ENCODE data around the gene MYOT. TPM values are rescaled to one million over a fixed set of nuclear protein-coding genes. Genes with fewer than 3 reads are reported as not detected.

MYOT gene
- total and polyA plus RNA-seq, 2 donors (not counting 3 experiments of a cell fraction or from before 2014, with no cell fraction given) = not detected

DNA sequence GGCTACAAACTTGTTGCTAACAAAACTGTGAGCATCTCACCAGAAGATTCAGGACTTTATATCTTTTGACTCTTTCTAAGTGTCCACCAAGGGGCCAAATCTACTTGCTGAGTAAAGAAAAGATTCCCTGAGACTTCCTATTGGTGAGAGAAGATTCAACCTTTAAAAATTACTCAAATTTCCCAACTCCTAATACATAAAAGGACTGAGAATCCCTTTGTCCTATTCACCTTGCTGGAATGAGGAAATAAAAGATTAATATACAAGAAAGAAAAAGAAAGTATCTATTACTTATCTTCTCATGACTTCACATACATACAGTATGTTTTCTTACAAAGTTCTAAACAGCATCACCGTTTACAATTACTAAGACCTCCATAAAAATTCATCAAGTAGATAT lies 47.9 kb upstream of the MYOT start:
- H3K9me1 ChIP-seq (replicated peaks; ENCODE audit: control insufficient read depth, extremely low read depth, insufficient read depth, low read length) = no peaks in the 10 kb centered on the region
- H4K20me1 ChIP-seq (replicated peaks; ENCODE audit: control insufficient read depth, extremely low read depth, insufficient read depth, low read length) = no peaks in the 10 kb centered on the region
- no peak for TF ChIP-seq CTCF (IDR thresholded peaks at IDR 0.05; ENCODE audit: extremely low read depth in 1 of 2, insufficient read depth in 1 of 2, low read depth in 1 of 2, low read length in 2 of 2)
- H3K9ac ChIP-seq (replicated peaks; ENCODE audit: extremely low read depth, insufficient read depth, low read length) = no peak overlapping the region
- H3K27me3 ChIP-seq (ENCODE audit: control insufficient read depth in 2 of 2, insufficient read depth in 2 of 2, low read length in 2 of 2) = peaks cover 10 to 19% of the 10 kb centered on the region in 2 experiments
- DNase-seq (ENCODE audit: low read depth, low spot score) (no peak), FAIRE-seq (no peak)
- dilution Hi-C loops (cut with MboI; ENCODE audit: extremely low pct_ligation_motif_present, low sequenced_read_pairs) (no loop called here), intact Hi-C loops (cut with micrococcal nuclease) (no loop called here)
- H3K9me3 ChIP-seq (replicated peaks; ENCODE audit: control insufficient read depth, insufficient read depth, low read length) = no peaks in the 10 kb centered on the region
- no peaks in the 10 kb centered on the region for H3K79me2 ChIP-seq (ENCODE audit: control insufficient read depth, insufficient read depth, low read length)
- no peaks in the 10 kb centered on the region for H3K36me3 ChIP-seq (ENCODE audit: control insufficient read depth in 2 of 2, extremely low read depth in 1 of 2, insufficient read depth in 2 of 2, low read length in 2 of 2)
- CTCF ChIA-PET = interaction anchor here (0.8 to 2.7 kb wide), 3 partner anchors 41 to 190 kb away, joined by 3 to 16 read pairs (median 7); no protein-coding TSS in a partner anchor
- no peaks in the 10 kb centered on the region for H3K4me1 ChIP-seq (ENCODE audit: control insufficient read depth, extremely low read depth, insufficient read depth, low read length)
- H3K27ac ChIP-seq (ENCODE audit: insufficient read depth, low read depth, low read length) = no peak overlapping the region
- no peak overlapping the region for H2AFZ ChIP-seq (ENCODE audit: low read depth, low read length)
- POLR2A ChIA-PET = interaction anchor here (0.5 kb wide), 1 partner anchor 224 kb away, joined by 4 read pairs; no protein-coding TSS in a partner anchor
- H3K4me2 ChIP-seq (ENCODE audit: insufficient read depth, low read length) = no peak overlapping the region
- BruUV-seq (replicated peaks) = no TSS peak
- no peak overlapping the region for H3K4me3 ChIP-seq (replicated peaks in 1 of 3; ENCODE audit: insufficient read depth in 1 of 3, low read depth in 1 of 3, low read length in 3 of 3)

- no peak for FAIRE-seq
- dilution Hi-C loops (cut with MboI; ENCODE audit: extremely low pct_ligation_motif_present, low sequenced_read_pairs) = no loop called here
- Histone ChIP-seq H3K79me2 (ENCODE audit: control insufficient read depth, insufficient read depth, low read length) (no peaks in the 10 kb centered on the region), H3K27ac (ENCODE audit: insufficient read depth, low read depth, low read length) (no peak overlapping the region), H3K4me1 (ENCODE audit: control insufficient read depth, extremely low read depth, insufficient read depth, low read length) (no peaks in the 10 kb centered on the region), H4K20me1 (replicated peaks; ENCODE audit: control insufficient read depth, extremely low read depth, insufficient read depth, low read length) (no peaks in the 10 kb centered on the region), H2AFZ (ENCODE audit: low read depth, low read length) (no peak overlapping the region), H3K36me3 (ENCODE audit: control insufficient read depth in 2 of 2, extremely low read depth in 1 of 2, insufficient read depth in 2 of 2, low read length in 2 of 2) (no peaks in the 10 kb centered on the region), H3K4me3 (replicated peaks in 1 of 3; ENCODE audit: insufficient read depth in 1 of 3, low read depth in 1 of 3, low read length in 3 of 3) (no peak overlapping the region), H3K9ac (replicated peaks; ENCODE audit: extremely low read depth, insufficient read depth, low read length) (no peak overlapping the region), H3K9me3 (replicated peaks; ENCODE audit: control insufficient read depth, insufficient read depth, low read length) (no peaks in the 10 kb centered on the region), H3K27me3 (ENCODE audit: control insufficient read depth in 2 of 2, insufficient read depth in 2 of 2, low read length in 2 of 2) (peaks cover 10 to 19% of the 10 kb centered on the region in 2 experiments), H3K9me1 (replicated peaks; ENCODE audit: control insufficient read depth, extremely low read depth, insufficient read depth, low read length) (no peaks in the 10 kb centered on the region), H3K4me2 (ENCODE audit: insufficient read depth, low read length) (no peak overlapping the region)
- BruUV-seq (replicated peaks) = no TSS peak
- ChIA-PET POLR2A (no interaction called here), CTCF (interaction anchor here (1.0 to 2.5 kb wide), 2 partner anchors 42 to 193 kb away, joined by 7 to 28 read pairs; no protein-coding TSS in a partner anchor)
- peak; percentile 31 for DNase-seq (ENCODE audit: low read depth, low spot score)
- TF ChIP-seq POLR2A (IDR thresholded peaks at IDR 0.05; ENCODE audit: low read depth, low read length) = no peak
- TF ChIP-seq, protein P1, sequence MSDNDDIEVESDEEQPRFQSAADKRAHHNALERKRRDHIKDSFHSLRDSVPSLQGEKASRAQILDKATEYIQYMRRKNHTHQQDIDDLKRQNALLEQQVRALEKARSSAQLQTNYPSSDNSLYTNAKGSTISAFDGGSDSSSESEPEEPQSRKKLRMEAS (IDR thresholded peaks at IDR 0.05; ENCODE audit: insufficient read depth, insufficient read length) = no peak
- TF ChIP-seq FOS (IDR thresholded peaks at IDR 0.05; ENCODE audit: borderline replicate concordance, insufficient read depth, low read length) = no peak
- peak; percentile 17 to 51 for TF ChIP-seq CTCF (IDR thresholded peaks at IDR 0.05; ENCODE audit: extremely low read depth in 1 of 2, insufficient read depth in 1 of 2, low read depth in 1 of 2, low read length in 2 of 2)
- intact Hi-C loops (cut with micrococcal nuclease) = loop anchor here (1.0 to 2.0 kb wide), 4 partner anchors 43 to 193 kb away; no protein-coding TSS in a partner anchor
Observed at GRCh38 chr5:137822158-137822764, 45.4 kb upstream of the MYOT start.

Measured in endothelial cell of umbilical vein (primary cell).